GM21723 (cell line): ENCODE results near the gene COMMD10.

Experiments
- ATAC-seq: cut with Tn5 transposase; IDR thresholded peaks from one replicate; pipeline ENCODE4 v1.9.1; 2021; ENCODE audit warnings: mild to moderate bottlenecking, moderate library complexity; ENCODE audit not compliant: unreplicated experiment

COMMD10 gene

GRCh38 chr5:116281309-116281708 is 196.5 kb downstream of the COMMD10 start:
- ATAC-seq: no peak

GRCh38 chr5:116288524-116288923 is 203.7 kb downstream of the COMMD10 start:
- no peak for ATAC-seq

GRCh38 chr5:116289276-116289675 is 204.5 kb downstream of the COMMD10 start:
- ATAC-seq: no peak

GRCh38 chr5:116291271-116291670 is 206.4 kb downstream of the COMMD10 start:
- no peak for ATAC-seq

- no peak for ATAC-seq
These were observed 207.5 kb downstream of the COMMD10 start for GRCh38 chr5:116292321-116292720.

GRCh38 chr5:116296335-116297072 is 211.7 kb downstream of the COMMD10 start:
- no peak for ATAC-seq

GRCh38 chr5:116297296-116297814 is 212.5 kb downstream of the COMMD10 start:
- no peak for ATAC-seq

- no peak for ATAC-seq
These were observed 215.2 kb downstream of the COMMD10 start for GRCh38 chr5:116299746-116300640.

- ATAC-seq: no peak
These were observed 216.3 kb downstream of the COMMD10 start for GRCh38 chr5:116301110-116301509.

GRCh38 chr5:116303340-116303739 is 218.5 kb downstream of the COMMD10 start:
- no peak for ATAC-seq

GRCh38 chr5:116303810-116304209 is 219.0 kb downstream of the COMMD10 start:
- ATAC-seq: no peak

GRCh38 chr5:116305899-116306298 is 221.1 kb downstream of the COMMD10 start:
- ATAC-seq: no peak

GRCh38 chr5:116306846-116307245 is 222.0 kb downstream of the COMMD10 start:
- ATAC-seq: no peak

- no peak for ATAC-seq
These were observed 223.6 kb downstream of the COMMD10 start for GRCh38 chr5:116308391-116308790.

- no peak for ATAC-seq
These were observed 228.5 kb downstream of the COMMD10 start for GRCh38 chr5:116313366-116313765.

- no peak for ATAC-seq
These were observed 230.7 kb downstream of the COMMD10 start for GRCh38 chr5:116315531-116315930.

GRCh38 chr5:116318091-116318854 is 233.4 kb downstream of the COMMD10 start:
- ATAC-seq: no peak

- ATAC-seq: no peak
These were observed 235.7 kb downstream of the COMMD10 start for GRCh38 chr5:116320486-116320885.

- ATAC-seq: no peak
These were observed 244.7 kb downstream of the COMMD10 start for GRCh38 chr5:116329503-116329902.

GRCh38 chr5:116340799-116341198 is 256.0 kb downstream of the COMMD10 start:
- peak; percentile 73 for ATAC-seq
